Neural crest cell (in vitro differentiated cells): ENCODE results near the gene KCNK18. TPM values are rescaled to one million over a fixed set of nuclear protein-coding genes. Genes with fewer than 3 reads are reported as not detected.
A peak's percentile ranks its signal among the peaks of the same experiment; 100 is the strongest.

Experiments
- DNase-seq: peaks from one replicate; pipeline ENCODE4 v3.0.0; 2021; ENCODE audit warnings: low read depth, mixed read lengths, low spot score
- H3K27ac Mint-ChIP-seq: one replicate; pipeline ENCODE4 v1.8.0; 2021; ENCODE audit warnings: mild to moderate bottlenecking, mixed read lengths; ENCODE audit not compliant: unreplicated experiment
- H3K27me3 Mint-ChIP-seq: 2 replicates; pipeline ENCODE4 v1.8.0; 2021; ENCODE audit warnings: low read depth, mild to moderate bottlenecking, mixed read lengths
- H3K36me3 Mint-ChIP-seq: 2 replicates; pipeline ENCODE4 v1.8.0; 2021; ENCODE audit warnings: low read depth, mild to moderate bottlenecking, mixed read lengths
- H3K4me1 Mint-ChIP-seq: 2 replicates; pipeline ENCODE4 v1.8.0; 2021; ENCODE audit warnings: mixed read lengths
- H3K4me3 Mint-ChIP-seq: one replicate; pipeline ENCODE4 v1.8.0; 2021; ENCODE audit warnings: mild to moderate bottlenecking, mixed read lengths
- H3K9me3 Mint-ChIP-seq: 2 replicates; pipeline ENCODE4 v1.8.0; 2021; ENCODE audit warnings: mixed read lengths
- total RNA-seq: library from RNA; stranded (reverse); gene quantifications from 2 replicates; pipeline ENCODE4 v1.2.1, GENCODE V29; 2021
- TF ChIP-seq, protein P1 (sequence below): fragments of 200-600 bp; sonication (generic); conservative IDR thresholded peaks from 2 replicates; pipeline ENCODE4 v1.5.0; 2021; ENCODE audit warnings: antibody characterized with exemption, mild to moderate bottlenecking

KCNK18 gene
- total RNA-seq, 1 donor from 2014 or later, result not detected

DNA sequence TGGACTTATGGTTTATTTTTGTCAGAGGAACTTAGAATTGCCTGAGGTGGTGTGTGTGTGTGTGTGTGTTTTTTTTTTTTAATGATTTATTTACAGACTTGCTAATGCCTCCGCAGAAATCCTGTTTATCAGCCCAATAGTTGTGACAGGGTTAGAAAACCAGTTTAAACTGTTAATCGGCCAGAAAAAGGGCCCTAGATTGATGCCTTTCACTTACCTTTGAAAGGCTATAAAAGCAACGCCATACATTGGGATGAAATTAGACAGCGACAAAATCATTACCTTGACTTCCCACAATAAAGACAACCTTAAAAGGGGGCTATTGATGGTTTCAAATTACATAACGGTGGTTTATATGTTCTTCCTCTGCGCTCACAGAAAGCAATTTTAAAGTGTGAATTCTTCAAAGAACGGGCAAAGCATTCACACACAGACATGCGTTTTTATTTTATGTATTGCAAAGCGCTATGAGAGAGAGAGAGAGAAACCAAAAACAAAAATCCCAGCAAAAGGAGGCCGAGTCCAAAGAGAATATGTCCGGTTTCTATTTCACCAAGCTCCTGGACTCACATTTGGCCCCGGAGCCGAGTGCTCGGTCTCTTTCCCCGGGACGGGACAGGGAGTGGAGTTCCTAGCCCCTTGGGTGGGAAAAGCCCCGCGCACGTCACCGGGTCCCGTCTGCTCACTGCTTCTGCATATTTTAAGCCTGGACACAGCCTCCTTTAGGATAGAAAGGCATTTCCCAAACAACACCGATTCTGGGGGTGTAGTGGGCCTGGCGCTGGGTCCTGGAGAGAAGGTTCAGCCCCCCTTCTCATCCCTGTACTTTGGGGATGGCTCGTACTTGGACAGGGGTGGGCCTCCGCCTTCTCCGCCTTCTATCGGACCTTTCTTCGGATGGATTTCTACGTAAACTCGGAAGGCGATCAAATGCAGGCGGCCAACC, 32.4 kb upstream of the KCNK18 start:
- Mint-ChIP-seq H3K4me1 (peaks cover 13% of the 10 kb centered on the region), H3K36me3 (peaks cover 3% of the 10 kb centered on the region), H3K27ac (no peak overlapping the region), H3K9me3 (no peaks in the 10 kb centered on the region), H3K27me3 (peaks cover 100% of the 10 kb centered on the region), H3K4me3 (peak overlapping the region; percentile 31)
- no peak for DNase-seq
- TF ChIP-seq, protein P1, sequence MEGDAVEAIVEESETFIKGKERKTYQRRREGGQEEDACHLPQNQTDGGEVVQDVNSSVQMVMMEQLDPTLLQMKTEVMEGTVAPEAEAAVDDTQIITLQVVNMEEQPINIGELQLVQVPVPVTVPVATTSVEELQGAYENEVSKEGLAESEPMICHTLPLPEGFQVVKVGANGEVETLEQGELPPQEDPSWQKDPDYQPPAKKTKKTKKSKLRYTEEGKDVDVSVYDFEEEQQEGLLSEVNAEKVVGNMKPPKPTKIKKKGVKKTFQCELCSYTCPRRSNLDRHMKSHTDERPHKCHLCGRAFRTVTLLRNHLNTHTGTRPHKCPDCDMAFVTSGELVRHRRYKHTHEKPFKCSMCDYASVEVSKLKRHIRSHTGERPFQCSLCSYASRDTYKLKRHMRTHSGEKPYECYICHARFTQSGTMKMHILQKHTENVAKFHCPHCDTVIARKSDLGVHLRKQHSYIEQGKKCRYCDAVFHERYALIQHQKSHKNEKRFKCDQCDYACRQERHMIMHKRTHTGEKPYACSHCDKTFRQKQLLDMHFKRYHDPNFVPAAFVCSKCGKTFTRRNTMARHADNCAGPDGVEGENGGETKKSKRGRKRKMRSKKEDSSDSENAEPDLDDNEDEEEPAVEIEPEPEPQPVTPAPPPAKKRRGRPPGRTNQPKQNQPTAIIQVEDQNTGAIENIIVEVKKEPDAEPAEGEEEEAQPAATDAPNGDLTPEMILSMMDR, result no peak

DNA sequence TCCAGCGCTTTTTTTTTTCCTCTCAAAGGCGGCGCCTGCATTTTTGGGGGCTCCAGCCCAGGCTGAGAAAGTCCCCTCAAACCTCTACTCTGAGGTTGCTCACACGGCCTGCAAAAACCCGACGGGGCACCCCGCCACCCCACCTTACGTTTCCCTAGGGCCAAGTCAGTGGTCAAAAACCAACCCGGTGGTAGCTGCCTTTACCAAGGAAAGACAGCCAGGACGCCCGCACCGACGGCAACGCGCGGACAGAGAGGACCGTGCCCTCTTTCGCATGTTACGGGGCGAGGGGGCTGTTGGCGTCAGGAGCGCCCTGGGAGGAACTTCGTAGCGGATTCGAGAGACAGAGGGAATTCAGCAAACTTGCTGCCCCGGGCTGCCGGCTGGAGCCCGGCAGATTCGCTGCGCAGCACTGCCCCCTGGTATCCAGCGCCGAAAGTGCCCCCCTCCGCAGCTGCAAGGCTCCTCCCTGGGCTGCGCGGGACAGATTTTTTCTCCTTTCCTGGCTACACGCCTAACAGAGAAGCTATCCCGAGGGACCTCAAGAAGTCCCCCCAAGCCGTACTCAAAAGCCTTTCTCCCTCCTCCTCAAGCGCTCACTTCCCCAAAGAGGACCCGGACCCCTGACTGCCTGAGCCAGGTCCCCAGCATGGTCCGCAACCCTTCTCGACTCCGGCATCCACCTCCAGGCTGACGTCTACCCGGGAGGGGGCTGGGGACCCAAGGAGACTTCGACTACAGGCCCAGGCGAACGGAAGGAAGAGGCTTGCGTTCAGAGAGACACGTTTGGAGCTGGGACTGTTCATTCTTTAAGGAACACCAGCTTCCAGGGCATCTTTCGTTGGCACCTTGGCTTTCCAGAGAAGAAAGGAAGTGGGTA, 31.5 kb upstream of the KCNK18 start:
- H3K36me3 Mint-ChIP-seq, result peaks cover 3% of the 10 kb centered on the region
- no peak overlapping the region for H3K27ac Mint-ChIP-seq
- peaks cover 100% of the 10 kb centered on the region for H3K27me3 Mint-ChIP-seq
- H3K4me3 Mint-ChIP-seq, result peak overlapping the region; percentile 46
- H3K9me3 Mint-ChIP-seq, result no peaks in the 10 kb centered on the region
- peak; percentile 73 for DNase-seq
- TF ChIP-seq, protein P1, result peak; percentile 73
- H3K4me1 Mint-ChIP-seq, result peaks cover 13% of the 10 kb centered on the region

DNA sequence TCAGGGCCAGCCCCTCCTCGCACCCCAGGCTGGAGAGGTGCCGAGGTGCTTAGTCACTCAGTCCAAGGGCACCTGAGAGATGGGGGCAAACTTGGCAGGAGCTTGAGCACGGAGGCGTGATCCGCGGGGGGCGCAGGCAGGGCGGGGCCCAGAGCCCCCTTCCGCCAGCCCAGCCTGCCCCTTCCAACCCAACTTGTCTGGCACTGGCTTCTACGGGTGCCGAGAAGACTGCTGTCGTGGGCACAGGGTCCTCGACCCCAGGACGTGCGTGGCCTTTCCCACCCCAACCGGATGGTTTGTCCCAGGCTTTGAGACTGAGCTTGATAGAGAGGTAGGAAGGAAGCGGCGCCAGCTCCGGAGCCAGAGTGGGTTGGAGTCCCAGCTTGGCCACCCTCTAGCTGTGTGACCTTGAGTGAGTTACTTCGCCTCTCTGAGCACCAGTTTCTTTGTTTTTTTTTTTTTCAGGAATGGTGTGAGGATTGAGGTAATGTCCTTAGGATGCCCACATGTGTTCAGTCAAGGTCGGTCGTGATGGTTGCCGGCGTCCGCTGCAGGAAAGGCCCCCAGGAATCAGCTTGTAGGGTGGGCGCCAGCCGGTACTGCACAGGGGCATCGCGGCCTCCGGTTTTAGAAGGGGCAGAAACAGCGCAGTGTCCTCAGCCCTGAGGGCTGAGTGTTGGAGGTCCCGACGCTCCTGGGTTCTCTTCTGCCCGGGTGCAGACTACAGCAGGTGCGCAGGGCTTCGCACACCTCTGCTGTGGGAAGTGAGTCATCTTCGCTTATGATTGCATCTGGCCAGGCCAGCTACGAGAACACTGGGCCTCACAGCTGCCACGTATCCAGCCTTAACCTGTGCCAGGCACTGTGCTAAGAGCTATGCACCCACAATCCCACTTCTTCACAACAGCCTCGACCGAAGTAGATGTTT, 30.6 kb upstream of the KCNK18 start:
- TF ChIP-seq, protein P1, result no peak
- Mint-ChIP-seq H3K36me3 (peaks cover 3% of the 10 kb centered on the region), H3K4me1 (peaks cover 13% of the 10 kb centered on the region), H3K27ac (no peak overlapping the region), H3K4me3 (no peak overlapping the region), H3K27me3 (peaks cover 100% of the 10 kb centered on the region), H3K9me3 (no peaks in the 10 kb centered on the region)
- DNase-seq, result no peak

DNA sequence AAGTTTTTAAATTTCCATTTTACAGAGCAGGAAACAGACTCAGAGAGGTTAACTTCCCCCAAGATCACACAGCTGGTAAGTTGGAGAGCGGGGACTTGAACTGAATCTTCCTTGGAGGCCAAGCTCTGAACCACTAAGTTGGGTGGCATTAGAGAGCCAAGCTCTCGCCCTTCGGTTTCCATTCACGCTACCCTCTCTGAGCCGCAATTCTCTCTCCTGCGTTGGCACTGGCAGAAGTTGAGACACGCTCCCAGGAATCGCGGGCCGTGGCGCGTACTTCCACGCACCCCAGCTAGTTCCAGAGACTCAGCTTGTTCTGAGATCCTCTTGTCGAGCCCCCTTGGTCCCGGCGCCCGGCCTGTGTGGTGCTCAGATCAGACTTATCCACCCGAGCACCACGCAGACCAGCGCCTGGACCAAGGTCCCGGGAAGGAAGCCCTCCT, 29.9 kb upstream of the KCNK18 start:
- no peaks in the 10 kb centered on the region for H3K9me3 Mint-ChIP-seq
- TF ChIP-seq, protein P1, result no peak
- no peak for DNase-seq
- H3K36me3 Mint-ChIP-seq, result peaks cover 3% of the 10 kb centered on the region
- H3K4me1 Mint-ChIP-seq, result peaks cover 13% of the 10 kb centered on the region
- no peak overlapping the region for H3K4me3 Mint-ChIP-seq
- H3K27ac Mint-ChIP-seq, result no peak overlapping the region
- H3K27me3 Mint-ChIP-seq, result peaks cover 100% of the 10 kb centered on the region
